Natural killer cell (primary cell): ENCODE measurements around the gene MYO16. TPM values are rescaled to one million over a fixed set of nuclear protein-coding genes. Genes with fewer than 3 reads are reported as not detected.

Experiments
- ATAC-seq, 3 donors: fragments of 150-1000 bp in 2 of 3; fragments of 200-7000 bp in 1 of 3; cut with Tn5 transposase; 1 replicate in 1 of 3; 2 replicates in 2 of 3; pipeline ENCODE4 v1.10.0; 2021; ENCODE audit warnings: mild to moderate bottlenecking in 2 of 3, moderate library complexity in 2 of 3
- DNase-seq, 2 donors: peaks; one replicate each; pipeline versions ENCODE4 v3.0.0 to v3.0.0-alpha.2; 2013 to 2021; ENCODE audit warnings: mixed read lengths in 1 of 2
- H3K27ac ChIP-seq: one replicate; pipeline ENCODE4 v1.5.1; 2013; ENCODE audit warnings: mild to moderate bottlenecking, low read length
- H3K27me3 ChIP-seq: one replicate; pipeline ENCODE4 v1.6.1; 2013; ENCODE audit warnings: low read length; ENCODE audit not compliant: control insufficient read depth, insufficient read depth
- H3K36me3 ChIP-seq: one replicate; pipeline ENCODE4 v1.6.1; 2013; ENCODE audit warnings: low read length; ENCODE audit not compliant: control insufficient read depth, insufficient read depth
- H3K4me1 ChIP-seq: one replicate; pipeline ENCODE4 v1.6.1; 2013; ENCODE audit warnings: low read length; ENCODE audit not compliant: control insufficient read depth, insufficient read depth
- H3K4me3 ChIP-seq: one replicate; pipeline ENCODE4 v1.5.1; 2013; ENCODE audit warnings: low read length
- H3K9me3 ChIP-seq: one replicate; pipeline ENCODE4 v1.6.1; 2013; ENCODE audit warnings: low read length; ENCODE audit not compliant: control insufficient read depth, insufficient read depth
- H3K27ac Mint-ChIP-seq, 2 donors: one replicate each; pipeline ENCODE4 v1.8.0; 2022; ENCODE audit warnings: mild to moderate bottlenecking in 2 of 2, mixed read lengths in 2 of 2, moderate library complexity in 1 of 2
- H3K27me3 Mint-ChIP-seq, 2 donors: one replicate each; pipeline ENCODE4 v1.8.0; 2022; ENCODE audit warnings: low read depth in 2 of 2, mixed read lengths in 2 of 2
- H3K36me3 Mint-ChIP-seq: one replicate; pipeline ENCODE4 v1.8.0; 2022; ENCODE audit warnings: mixed read lengths
- H3K4me1 Mint-ChIP-seq, 2 donors: one replicate each; pipeline ENCODE4 v1.8.0; 2022; ENCODE audit warnings: mixed read lengths in 2 of 2
- H3K4me3 Mint-ChIP-seq: one replicate; pipeline ENCODE4 v1.8.0; 2022; ENCODE audit warnings: mild to moderate bottlenecking, moderate library complexity, mixed read lengths
- H3K9me3 Mint-ChIP-seq, 2 donors: one replicate each; pipeline ENCODE4 v1.8.0; 2022; ENCODE audit warnings: mixed read lengths in 2 of 2
- WGBS: methylation state at CpG from one replicate; pipeline ENCODE4 v1.1.7; 2013; ENCODE audit warnings: missing lambda C conversion rate; ENCODE audit not compliant: insufficient coverage; 5-methylcytosine and 5-hydroxymethylcytosine counted together
- intact Hi-C: fragments of 100-400 bp; cut with micrococcal nuclease; formaldehyde crosslinking; loops from one replicate; pipeline ENCODE4 v1.14.2; 2022
- total RNA-seq, 4 donors: library from RNA; stranded (reverse); fragments of 120-200 nt in 1 of 4; gene quantifications; one replicate each; pipeline versions ENCODE4 v1.2.3 to v1.2.4, GENCODE V29; 2013 to 2022
- TF ChIP-seq, protein P1 (sequence below): fragments of 200-600 bp; IDR thresholded peaks from one replicate; pipeline ENCODE4 v1.8.0; 2022; ENCODE audit warnings: antibody characterized with exemption

The MYO16 gene
- total RNA-seq, 3 donors from 2014 or later (not counting 1 experiment from before 2014, with no cell fraction given), result 0.28 TPM; not detected in 2

DNA sequence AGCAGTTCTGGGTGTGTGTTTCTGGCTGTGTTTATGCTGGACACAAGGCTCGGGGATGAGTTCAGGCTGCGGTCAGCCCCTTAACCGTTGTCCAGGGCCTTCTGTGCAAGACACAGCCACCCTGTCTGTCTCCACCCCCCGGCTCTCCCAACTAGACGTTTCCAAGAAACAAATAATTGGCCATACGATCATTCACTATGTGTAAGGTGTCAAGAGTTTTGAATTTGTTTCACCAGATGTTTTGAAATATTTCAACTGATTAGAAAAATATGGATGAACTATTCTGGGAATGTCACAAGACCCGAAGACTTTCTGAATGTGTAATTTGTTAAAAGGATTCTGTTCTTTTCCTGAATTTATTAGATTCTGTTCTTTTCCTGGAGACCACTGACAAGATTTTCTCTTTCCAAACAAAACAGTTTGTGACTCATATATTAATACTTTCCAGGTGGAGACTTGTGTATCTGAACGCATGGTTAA is 318.2 kb downstream of the MYO16 start:
- 88% methylated on average over 5 of the region's 8 CpGs for WGBS
- H3K27me3 ChIP-seq, result no peaks in the 10 kb centered on the region
- no peaks in the 10 kb centered on the region for H3K9me3 Mint-ChIP-seq
- TF ChIP-seq, protein P1, sequence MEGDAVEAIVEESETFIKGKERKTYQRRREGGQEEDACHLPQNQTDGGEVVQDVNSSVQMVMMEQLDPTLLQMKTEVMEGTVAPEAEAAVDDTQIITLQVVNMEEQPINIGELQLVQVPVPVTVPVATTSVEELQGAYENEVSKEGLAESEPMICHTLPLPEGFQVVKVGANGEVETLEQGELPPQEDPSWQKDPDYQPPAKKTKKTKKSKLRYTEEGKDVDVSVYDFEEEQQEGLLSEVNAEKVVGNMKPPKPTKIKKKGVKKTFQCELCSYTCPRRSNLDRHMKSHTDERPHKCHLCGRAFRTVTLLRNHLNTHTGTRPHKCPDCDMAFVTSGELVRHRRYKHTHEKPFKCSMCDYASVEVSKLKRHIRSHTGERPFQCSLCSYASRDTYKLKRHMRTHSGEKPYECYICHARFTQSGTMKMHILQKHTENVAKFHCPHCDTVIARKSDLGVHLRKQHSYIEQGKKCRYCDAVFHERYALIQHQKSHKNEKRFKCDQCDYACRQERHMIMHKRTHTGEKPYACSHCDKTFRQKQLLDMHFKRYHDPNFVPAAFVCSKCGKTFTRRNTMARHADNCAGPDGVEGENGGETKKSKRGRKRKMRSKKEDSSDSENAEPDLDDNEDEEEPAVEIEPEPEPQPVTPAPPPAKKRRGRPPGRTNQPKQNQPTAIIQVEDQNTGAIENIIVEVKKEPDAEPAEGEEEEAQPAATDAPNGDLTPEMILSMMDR, result no peak
- no peak overlapping the region for H3K4me3 ChIP-seq
- H3K36me3 ChIP-seq, result no peaks in the 10 kb centered on the region
- no peaks in the 10 kb centered on the region for H3K4me1 Mint-ChIP-seq
- no peaks in the 10 kb centered on the region for H3K9me3 ChIP-seq
- H3K4me3 Mint-ChIP-seq, result no peak overlapping the region
- DNase-seq (no peak), ATAC-seq (no peak)
- H3K27ac Mint-ChIP-seq, result no peak overlapping the region
- no peaks in the 10 kb centered on the region for H3K4me1 ChIP-seq
- H3K36me3 Mint-ChIP-seq, result no peaks in the 10 kb centered on the region
- H3K27me3 Mint-ChIP-seq, result peaks cover 0 to 14% of the 10 kb centered on the region in 2 donors
- intact Hi-C loops, result no loop called here
- H3K27ac ChIP-seq, result no peak overlapping the region

DNA sequence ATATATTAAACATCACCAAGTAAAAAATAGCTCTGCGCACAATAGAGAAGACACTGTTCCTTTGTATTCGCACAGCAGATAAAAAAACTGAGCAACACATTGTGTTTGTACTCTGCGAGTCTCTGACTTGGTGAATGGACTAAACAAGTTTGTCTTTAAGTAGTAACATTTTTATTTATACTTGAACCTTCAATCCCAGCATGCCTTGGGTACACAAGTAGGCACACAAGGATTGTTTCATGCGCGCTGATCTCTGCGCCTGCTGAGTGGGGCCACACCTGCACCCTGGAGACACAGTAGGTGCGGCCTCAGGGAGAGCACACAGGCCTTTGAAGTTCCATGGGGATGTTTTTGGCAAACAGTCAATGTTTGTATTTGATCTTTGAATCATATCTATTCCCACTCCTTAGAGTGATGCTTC is 318.9 kb downstream of the MYO16 start:
- ATAC-seq (no peak), DNase-seq (no peak)
- no peaks in the 10 kb centered on the region for H3K9me3 Mint-ChIP-seq
- no peaks in the 10 kb centered on the region for H3K27me3 ChIP-seq
- H3K27me3 Mint-ChIP-seq, result peaks cover 0 to 14% of the 10 kb centered on the region in 2 donors
- H3K36me3 Mint-ChIP-seq, result no peaks in the 10 kb centered on the region
- H3K27ac Mint-ChIP-seq, result no peak overlapping the region
- intact Hi-C loops, result no loop called here
- no peaks in the 10 kb centered on the region for H3K4me1 Mint-ChIP-seq
- no peak overlapping the region for H3K27ac ChIP-seq
- TF ChIP-seq, protein P1, result no peak
- 96% methylated on average over 5 of the region's 7 CpGs for WGBS
- H3K4me3 Mint-ChIP-seq, result no peak overlapping the region
- no peaks in the 10 kb centered on the region for H3K9me3 ChIP-seq
- no peaks in the 10 kb centered on the region for H3K36me3 ChIP-seq
- no peak overlapping the region for H3K4me3 ChIP-seq
- no peaks in the 10 kb centered on the region for H3K4me1 ChIP-seq

DNA sequence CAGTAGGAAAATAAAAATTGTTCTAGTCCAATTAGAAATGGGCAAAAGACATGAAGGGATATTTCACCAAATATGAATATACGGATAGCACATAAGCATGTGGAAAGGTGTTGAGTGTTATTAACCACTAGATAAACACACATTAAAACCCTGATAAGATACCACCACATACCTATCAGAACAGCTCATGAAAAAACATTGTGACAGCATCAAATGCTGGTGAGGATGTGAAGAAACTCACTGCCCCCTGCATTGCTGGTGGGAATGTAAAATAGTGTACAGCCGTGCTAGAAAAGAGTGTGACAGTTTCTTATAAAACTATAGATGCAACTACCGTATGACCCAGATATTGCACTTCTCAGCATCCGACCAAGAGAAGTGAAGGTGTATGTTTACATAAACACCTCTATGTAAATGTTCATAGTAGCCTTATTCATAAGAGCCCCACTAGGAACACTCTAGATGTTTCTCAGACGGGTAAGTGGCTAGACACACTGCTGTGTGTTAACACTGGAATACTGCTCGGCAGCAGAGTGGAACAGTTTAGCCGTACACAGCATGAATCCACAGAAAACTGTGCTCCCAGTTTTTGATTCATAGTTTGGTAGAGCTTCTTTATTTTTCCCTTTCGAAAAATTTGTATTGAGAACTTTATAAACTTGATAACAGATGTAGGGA is 321.1 kb downstream of the MYO16 start:
- Histone ChIP-seq H3K9me3 (no peaks in the 10 kb centered on the region), H3K4me3 (no peak overlapping the region), H3K36me3 (no peaks in the 10 kb centered on the region), H3K4me1 (no peaks in the 10 kb centered on the region), H3K27me3 (no peaks in the 10 kb centered on the region), H3K27ac (no peak overlapping the region)
- H3K36me3 Mint-ChIP-seq, result no peaks in the 10 kb centered on the region
- H3K27ac Mint-ChIP-seq, result no peak overlapping the region
- TF ChIP-seq, protein P1, result no peak
- no peaks in the 10 kb centered on the region for H3K4me1 Mint-ChIP-seq
- DNase-seq (no peak), ATAC-seq (no peak)
- WGBS, result 88% methylated on average over 4 of the region's 8 CpGs
- peaks cover 0 to 14% of the 10 kb centered on the region in 2 donors for H3K27me3 Mint-ChIP-seq
- H3K9me3 Mint-ChIP-seq, result no peaks in the 10 kb centered on the region
- intact Hi-C loops, result no loop called here
- H3K4me3 Mint-ChIP-seq, result no peak overlapping the region

DNA sequence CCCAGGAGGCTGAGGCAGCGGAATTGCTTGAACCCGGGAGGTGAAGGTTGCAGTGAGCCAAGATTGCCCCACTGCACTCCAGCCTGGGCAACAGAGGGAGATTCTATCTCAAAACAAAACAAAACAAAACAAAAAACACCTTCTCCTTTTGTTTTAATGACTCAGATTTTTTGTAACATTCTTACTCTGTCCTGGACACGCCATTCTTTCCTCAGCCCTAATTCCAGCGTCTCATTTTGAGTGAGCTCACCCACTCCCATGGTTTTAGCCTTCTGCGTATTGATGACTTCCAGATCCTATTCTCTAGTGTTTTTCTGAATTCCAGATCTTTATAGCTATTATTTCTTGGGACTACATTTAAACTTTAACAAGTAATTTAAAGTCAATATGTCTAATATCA is 326.3 kb downstream of the MYO16 start:
- TF ChIP-seq, protein P1, result no peak
- Histone ChIP-seq H3K27me3 (no peaks in the 10 kb centered on the region), H3K4me1 (no peaks in the 10 kb centered on the region), H3K9me3 (no peaks in the 10 kb centered on the region), H3K27ac (no peak overlapping the region), H3K4me3 (no peak overlapping the region), H3K36me3 (no peaks in the 10 kb centered on the region)
- H3K4me1 Mint-ChIP-seq, result no peaks in the 10 kb centered on the region
- H3K27me3 Mint-ChIP-seq, result no peaks in the 10 kb centered on the region
- DNase-seq (no peak), ATAC-seq (no peak)
- WGBS, result 91% methylated on average over 5 of the region's 5 CpGs
- H3K27ac Mint-ChIP-seq, result no peak overlapping the region
- H3K36me3 Mint-ChIP-seq, result no peaks in the 10 kb centered on the region
- no peak overlapping the region for H3K4me3 Mint-ChIP-seq
- H3K9me3 Mint-ChIP-seq, result no peaks in the 10 kb centered on the region
- intact Hi-C loops, result no loop called here
